Neutrophil (primary cell): ENCODE measurements around the gene DACT2.
"Not testable (repeated sequence)": the region's sequence is repeated elsewhere in the genome, so short reads cannot be mapped to it uniquely, and the experiment has no call there.

Source experiments
- H3K27ac ChIP-seq: fragments of 200-600 bp; sonication (generic); 2 replicates; pipeline ENCODE4 v1.5.1; 2016; ENCODE audit warnings: mild to moderate bottlenecking, moderate library complexity
- H3K27me3 ChIP-seq: fragments of 200-600 bp; sonication (generic); 2 replicates; pipeline ENCODE4 v1.6.0; 2016; ENCODE audit warnings: mild to moderate bottlenecking
- H3K36me3 ChIP-seq: fragments of 200-600 bp; sonication (generic); 2 replicates; pipeline ENCODE4 v1.5.1; 2017
- H3K4me1 ChIP-seq, 2 experiments: fragments of 200-600 bp in 1 of 2; sonication (generic) in 1 of 2; 1 replicate in 1 of 2; 2 replicates in 1 of 2; pipeline versions ENCODE4 v1.5.1 to v1.6.1; 2013 to 2016; ENCODE audit warnings: low read depth in 1 of 2, low read length in 1 of 2, mild to moderate bottlenecking in 1 of 2, moderate library complexity in 1 of 2; ENCODE audit not compliant: control insufficient read depth in 1 of 2, insufficient read depth in 1 of 2
- H3K4me3 ChIP-seq, 2 experiments: fragments of 200-600 bp in 1 of 2; sonication (generic) in 1 of 2; 1 replicate in 1 of 2; 2 replicates in 1 of 2; pipeline ENCODE4 v1.5.1; 2013 to 2016; ENCODE audit warnings: low read depth in 1 of 2, low read length in 1 of 2, mild to moderate bottlenecking in 1 of 2, moderate library complexity in 1 of 2
- H3K9me3 ChIP-seq: fragments of 200-600 bp; sonication (generic); 2 replicates; pipeline ENCODE4 v1.5.1; 2016
- CTCF ChIP-seq: fragments of 200-600 bp; sonication (generic); IDR thresholded peaks from 2 replicates; pipeline ENCODE4 v1.5.1; 2016; ENCODE audit warnings: antibody characterized with exemption

DACT2 gene

GRCh38 chr6:168285456-168285855 lies 34.1 kb downstream of the DACT2 start:
- no peak overlapping the region for H3K27ac ChIP-seq
- no peaks in the 10 kb centered on the region for H3K27me3 ChIP-seq
- H3K4me1 ChIP-seq, result no peaks in the 10 kb centered on the region
- H3K9me3 ChIP-seq, result no peaks in the 10 kb centered on the region
- no peak for TF ChIP-seq CTCF
- H3K36me3 ChIP-seq, result no peaks in the 10 kb centered on the region
- H3K4me3 ChIP-seq, result no peak overlapping the region

- TF ChIP-seq CTCF, result no peak
- Histone ChIP-seq H3K27ac (no peak overlapping the region), H3K4me1 (no peaks in the 10 kb centered on the region), H3K9me3 (no peaks in the 10 kb centered on the region), H3K36me3 (no peaks in the 10 kb centered on the region), H3K4me3 (no peak overlapping the region), H3K27me3 (no peaks in the 10 kb centered on the region)
Measured at GRCh38 chr6:168284187-168284586, 35.4 kb downstream of the DACT2 start.

GRCh38 chr6:168283686-168284025 lies 35.9 kb downstream of the DACT2 start:
- H3K4me1 ChIP-seq, result no peaks in the 10 kb centered on the region
- H3K4me3 ChIP-seq, result no peak overlapping the region
- no peaks in the 10 kb centered on the region for H3K27me3 ChIP-seq
- TF ChIP-seq CTCF, result no peak
- H3K9me3 ChIP-seq, result no peaks in the 10 kb centered on the region
- no peak overlapping the region for H3K27ac ChIP-seq
- H3K36me3 ChIP-seq, result no peaks in the 10 kb centered on the region

GRCh38 chr6:168282985-168283685 lies 36.4 kb downstream of the DACT2 start:
- Histone ChIP-seq H3K36me3 (no peaks in the 10 kb centered on the region), H3K4me3 (no peak overlapping the region), H3K9me3 (no peaks in the 10 kb centered on the region), H3K4me1 (no peaks in the 10 kb centered on the region), H3K27ac (no peak overlapping the region), H3K27me3 (no peaks in the 10 kb centered on the region)
- no peak for TF ChIP-seq CTCF

GRCh38 chr6:168281826-168282225 lies 37.8 kb downstream of the DACT2 start:
- Histone ChIP-seq H3K27me3 (no peaks in the 10 kb centered on the region), H3K9me3 (no peaks in the 10 kb centered on the region), H3K36me3 (no peaks in the 10 kb centered on the region), H3K4me3 (no peak overlapping the region), H3K4me1 (no peaks in the 10 kb centered on the region), H3K27ac (no peak overlapping the region)
- no peak for TF ChIP-seq CTCF

- not testable (repeated sequence) for H3K4me1 ChIP-seq, H3K36me3 ChIP-seq, H3K27me3 ChIP-seq, H3K27ac ChIP-seq, H3K9me3 ChIP-seq, H3K4me3 ChIP-seq
Measured at GRCh38 chr6:168281314-168281713, 38.3 kb downstream of the DACT2 start.
